Smooth muscle cell of the brain vasculature (primary cell): ENCODE results near the gene ZNF408.

Source experiments
- DNase-seq: peaks from one replicate; pipeline ENCODE4 v3.0.0-alpha.2; 2012; ENCODE audit warnings: low read depth, low spot score

Gene ZNF408

GRCh38 chr11:46675949-46676348 lies 24.9 kb upstream of the ZNF408 start:
- DNase-seq, result no peak

- no peak for DNase-seq
Observed at GRCh38 chr11:46676436-46677158, 24.2 kb upstream of the ZNF408 start.

GRCh38 chr11:46677169-46677568 lies 23.7 kb upstream of the ZNF408 start:
- DNase-seq, result no peak

GRCh38 chr11:46677991-46678740 lies 22.7 kb upstream of the ZNF408 start:
- no peak for DNase-seq

GRCh38 chr11:46678741-46679130 lies 22.1 kb upstream of the ZNF408 start:
- no peak for DNase-seq

GRCh38 chr11:46679241-46680163 lies 21.3 kb upstream of the ZNF408 start:
- no peak for DNase-seq

- no peak for DNase-seq
Observed at GRCh38 chr11:46680164-46680760, 20.6 kb upstream of the ZNF408 start.

GRCh38 chr11:46680815-46681214 lies 20.0 kb upstream of the ZNF408 start:
- no peak for DNase-seq

GRCh38 chr11:46681814-46682213 lies 19.0 kb upstream of the ZNF408 start:
- no peak for DNase-seq

GRCh38 chr11:46682773-46683752 lies 17.8 kb upstream of the ZNF408 start:
- no peak for DNase-seq

GRCh38 chr11:46684367-46684766 lies 16.5 kb upstream of the ZNF408 start:
- DNase-seq, result no peak

GRCh38 chr11:46686886-46687795 lies 13.7 kb upstream of the ZNF408 start:
- no peak for DNase-seq

GRCh38 chr11:46690702-46691101 lies 10.1 kb upstream of the ZNF408 start:
- DNase-seq, result no peak

GRCh38 chr11:46692450-46692849 lies 8.4 kb upstream of the ZNF408 start:
- DNase-seq, result no peak

GRCh38 chr11:46693597-46694012 lies 7.2 kb upstream of the ZNF408 start:
- no peak for DNase-seq

- no peak for DNase-seq
Observed at GRCh38 chr11:46694072-46694471, 6.8 kb upstream of the ZNF408 start.

- DNase-seq, result no peak
Observed at GRCh38 chr11:46694607-46695006, 6.2 kb upstream of the ZNF408 start.

GRCh38 chr11:46695345-46696211 lies 5.3 kb upstream of the ZNF408 start:
- DNase-seq, result no peak

GRCh38 chr11:46696212-46696558 lies 4.6 kb upstream of the ZNF408 start:
- DNase-seq, result no peak
